NK-92 (cell line): ENCODE data around the gene SMC1B.
"Not testable (repeated sequence)": the region's sequence is repeated elsewhere in the genome, so short reads cannot be mapped to it uniquely, and the experiment has no call there.

Experiments used
- DNase-seq: peaks from one replicate; lab custom pipeline; 2025; ENCODE audit not compliant: unreplicated experiment; lab: John Stamatoyannopoulos, UW

The SMC1B gene

GRCh38 chr22:45305456-45306075 is 107.8 kb downstream of the SMC1B start:
- no peak for DNase-seq

GRCh38 chr22:45304971-45305370 is 108.4 kb downstream of the SMC1B start:
- no peak for DNase-seq

- DNase-seq = no peak
Measured at GRCh38 chr22:45303181-45303580, 110.2 kb downstream of the SMC1B start.

DNA sequence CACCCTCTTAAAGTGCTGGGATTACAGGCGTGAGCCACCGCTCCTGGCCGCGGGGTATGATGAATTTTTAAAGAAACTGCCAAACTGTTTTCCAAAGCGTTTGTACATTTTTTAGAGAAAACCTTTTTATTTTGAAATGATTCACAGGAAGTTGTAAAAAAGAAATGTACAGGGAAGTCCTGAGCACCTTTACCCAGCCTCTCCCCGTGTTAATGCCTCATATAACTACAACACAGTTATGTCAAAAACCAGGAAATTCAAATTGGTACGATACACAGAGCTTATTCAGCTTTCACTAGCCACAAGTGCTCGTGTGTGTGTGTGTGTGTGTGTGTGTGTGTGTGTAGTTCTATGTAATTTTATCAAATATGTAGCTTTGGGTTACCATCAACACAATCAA is 110.6 kb downstream of the SMC1B start:
- no peak for DNase-seq

DNA sequence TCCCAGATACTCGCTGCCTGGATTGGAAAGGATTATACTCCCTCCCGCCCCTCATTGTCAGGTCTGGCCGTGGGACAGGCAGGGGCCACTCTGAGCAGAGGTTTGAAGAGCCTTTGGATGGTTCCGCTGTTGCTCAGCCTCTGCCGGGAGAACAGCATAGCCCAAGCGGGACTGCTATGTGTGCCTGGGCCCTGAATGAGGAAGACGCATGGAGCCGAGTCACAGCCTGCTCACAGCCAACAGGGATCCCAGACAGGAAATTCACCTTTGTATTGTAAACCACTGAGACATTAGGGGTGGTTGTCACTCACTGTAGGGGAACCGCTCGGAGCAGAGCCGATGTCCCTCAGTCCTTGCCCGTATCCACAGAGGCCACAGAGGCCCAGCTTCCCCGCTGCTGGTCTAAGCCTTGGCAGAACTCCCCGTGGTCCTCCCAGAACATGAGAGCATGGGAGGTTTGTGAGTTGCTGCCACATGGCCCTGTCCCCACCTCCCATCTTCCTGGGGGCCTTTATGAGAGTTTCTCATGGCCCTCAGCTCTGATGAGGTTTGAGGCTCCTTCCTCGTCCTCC is 114.4 kb downstream of the SMC1B start:
- DNase-seq = no peak

DNA sequence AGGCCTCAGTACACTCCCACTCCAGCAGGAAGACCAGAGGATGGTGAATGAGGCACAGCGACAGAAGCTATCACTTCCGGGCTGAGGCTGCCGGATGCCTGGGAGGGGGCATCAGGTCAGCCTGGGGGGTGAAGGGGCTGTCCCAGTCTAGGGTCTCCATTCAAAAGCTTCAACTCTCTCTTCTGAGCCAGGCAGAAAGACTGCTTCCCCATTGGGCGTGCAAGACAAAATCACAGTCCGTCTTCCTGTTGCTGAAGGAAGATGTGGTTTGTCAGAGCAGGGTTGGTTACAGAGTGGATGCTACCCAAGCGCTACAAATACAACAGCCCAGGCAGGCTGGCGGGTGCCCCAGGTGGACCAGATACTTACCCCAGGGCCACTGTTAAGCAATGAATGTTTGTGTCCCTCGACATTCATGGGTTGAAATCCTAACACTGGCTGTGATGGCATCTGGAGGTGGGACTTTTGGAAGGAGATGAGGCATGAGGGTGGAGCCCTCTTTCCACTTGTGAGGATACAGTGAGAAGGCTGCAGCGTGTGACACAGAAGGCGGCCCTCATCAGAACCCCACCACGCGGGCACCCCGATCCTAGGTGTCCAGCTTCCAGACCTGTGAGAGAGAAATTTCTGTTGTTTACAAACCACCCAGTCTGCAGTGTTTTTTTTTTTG is 116.6 kb downstream of the SMC1B start:
- no peak for DNase-seq

GRCh38 chr22:45295492-45295891 is 117.9 kb downstream of the SMC1B start:
- DNase-seq = no peak

DNA sequence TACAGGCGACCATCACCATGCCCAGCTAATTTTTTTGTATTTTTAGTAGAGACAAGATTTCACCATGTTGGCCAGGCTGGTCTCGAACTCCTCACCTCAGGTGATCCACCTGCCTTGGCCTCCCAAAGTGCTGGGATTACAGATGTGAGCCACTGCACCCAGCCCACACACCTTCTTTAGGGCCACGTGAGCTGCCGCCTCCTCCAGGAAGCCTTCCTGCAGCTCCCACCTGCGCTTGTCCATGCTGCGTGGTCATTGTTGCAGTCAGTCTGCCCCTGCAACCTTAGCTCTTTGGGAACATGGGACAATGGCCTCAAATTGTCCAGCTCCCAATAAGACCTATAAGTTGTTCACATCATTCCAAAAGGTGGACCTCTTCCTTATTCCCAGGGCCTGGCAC is 118.4 kb downstream of the SMC1B start:
- DNase-seq = not testable (repeated sequence)
